GM21367 (cell line): Measurements from ENCODE around the gene GPR82.
"Not testable (repeated sequence)": the region's sequence is repeated elsewhere in the genome, so short reads cannot be mapped to it uniquely, and the experiment has no call there.

ENCODE experiments used
- ATAC-seq: cut with Tn5 transposase; IDR thresholded peaks from one replicate; pipeline ENCODE4 v1.9.1; 2021; ENCODE audit not compliant: unreplicated experiment

The GPR82 gene, protein sequence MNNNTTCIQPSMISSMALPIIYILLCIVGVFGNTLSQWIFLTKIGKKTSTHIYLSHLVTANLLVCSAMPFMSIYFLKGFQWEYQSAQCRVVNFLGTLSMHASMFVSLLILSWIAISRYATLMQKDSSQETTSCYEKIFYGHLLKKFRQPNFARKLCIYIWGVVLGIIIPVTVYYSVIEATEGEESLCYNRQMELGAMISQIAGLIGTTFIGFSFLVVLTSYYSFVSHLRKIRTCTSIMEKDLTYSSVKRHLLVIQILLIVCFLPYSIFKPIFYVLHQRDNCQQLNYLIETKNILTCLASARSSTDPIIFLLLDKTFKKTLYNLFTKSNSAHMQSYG

DNA sequence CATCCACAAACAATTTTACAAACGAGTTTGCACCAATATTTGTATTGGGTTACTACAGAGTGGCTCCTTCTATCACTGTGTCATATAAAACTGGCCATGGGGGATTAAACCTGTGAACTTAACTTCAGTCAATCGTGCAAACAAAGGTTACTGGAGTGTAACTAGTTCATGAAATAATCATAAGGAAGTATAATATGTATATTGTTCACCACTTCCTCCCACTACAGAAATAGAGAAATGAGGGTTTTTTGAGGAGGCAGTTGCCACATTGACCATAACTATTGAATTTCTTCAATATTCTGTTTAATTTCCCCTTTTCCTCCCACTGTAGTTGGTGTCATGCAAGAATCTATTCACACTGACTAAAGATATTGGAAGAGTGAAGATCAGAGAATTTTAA lies at the start of gene GPR82:
TSS of gene GPR82 (plus strand) at position 356 of the 400 bp plus-strand sequence. CDS start 2,846 bp downstream, outside the sequence.
- ATAC-seq, result no peak

DNA sequence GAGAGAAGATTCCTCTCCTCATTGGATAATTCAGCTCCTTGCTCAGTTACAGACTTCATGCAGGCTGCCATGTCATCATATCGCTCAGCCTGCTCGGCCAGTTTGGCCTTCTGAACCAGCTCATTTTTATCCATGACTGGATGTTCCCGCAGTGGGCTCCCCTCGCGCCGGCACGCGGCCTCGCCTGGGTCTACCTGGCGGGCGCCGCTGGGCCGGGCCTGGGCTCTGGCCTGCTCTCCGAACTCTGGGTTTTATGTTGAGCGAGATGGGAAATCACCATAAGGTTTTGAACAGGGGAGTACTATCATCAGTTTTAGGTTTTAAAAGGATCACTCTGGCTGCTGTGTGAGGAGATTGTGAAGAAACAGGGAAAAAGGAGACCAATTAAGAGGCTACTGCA lies 47.6 kb upstream of the GPR82 start:
- not testable (repeated sequence) for ATAC-seq

GRCh38 chrX:41677183-41678060 lies 46.6 kb upstream of the GPR82 start:
- ATAC-seq, result no peak

DNA sequence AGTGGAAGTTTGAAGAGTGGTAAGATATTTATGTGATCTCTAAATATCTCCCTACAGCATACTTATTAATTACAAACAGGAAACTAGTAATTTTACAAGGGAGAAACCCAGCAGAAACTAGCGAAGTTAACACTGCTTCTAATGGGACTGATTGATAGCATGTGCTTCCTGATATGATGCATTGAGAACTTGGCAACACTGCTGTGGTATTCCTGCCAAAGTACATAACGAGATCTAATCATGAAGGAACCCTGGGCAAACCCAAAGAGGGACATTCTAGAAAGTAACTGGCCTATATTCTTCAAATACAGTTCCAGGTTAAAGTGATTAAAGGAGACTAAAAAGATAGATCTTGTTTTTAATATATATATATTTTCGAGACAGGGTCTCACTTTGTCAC lies 39.8 kb upstream of the GPR82 start:
- ATAC-seq, result no peak

- ATAC-seq, result no peak
These were observed 39.0 kb upstream of the GPR82 start for GRCh38 chrX:41684940-41685339.

GRCh38 chrX:41686788-41687187 lies 37.2 kb upstream of the GPR82 start:
- ATAC-seq, result no peak

- no peak for ATAC-seq
These were observed 35.8 kb upstream of the GPR82 start for GRCh38 chrX:41688156-41688555.

DNA sequence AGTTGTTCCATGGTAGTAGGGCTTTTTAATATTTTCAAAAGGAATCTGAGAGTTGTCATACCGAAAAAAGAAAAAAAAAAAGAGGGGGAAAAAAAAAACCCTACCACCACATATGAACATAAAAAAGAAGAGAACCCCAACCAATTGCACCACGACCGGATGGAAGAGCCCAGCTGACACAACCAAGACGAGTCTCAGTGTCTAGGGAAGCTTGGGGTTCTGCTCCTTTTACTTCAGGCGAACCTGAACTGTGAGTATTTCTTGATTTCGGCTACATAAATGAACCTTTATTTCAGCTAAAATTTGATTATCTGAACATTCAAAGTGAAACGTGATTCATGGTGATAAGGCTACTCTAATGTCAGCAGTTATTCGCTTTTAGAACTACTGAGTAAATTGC lies 35.1 kb upstream of the GPR82 start, which contains the start of gene GPR34:
TSS of gene GPR34 (plus strand) at position 139 of the 400 bp plus-strand sequence. CDS start 6,661 bp downstream, outside the sequence.
- ATAC-seq, result no peak

DNA sequence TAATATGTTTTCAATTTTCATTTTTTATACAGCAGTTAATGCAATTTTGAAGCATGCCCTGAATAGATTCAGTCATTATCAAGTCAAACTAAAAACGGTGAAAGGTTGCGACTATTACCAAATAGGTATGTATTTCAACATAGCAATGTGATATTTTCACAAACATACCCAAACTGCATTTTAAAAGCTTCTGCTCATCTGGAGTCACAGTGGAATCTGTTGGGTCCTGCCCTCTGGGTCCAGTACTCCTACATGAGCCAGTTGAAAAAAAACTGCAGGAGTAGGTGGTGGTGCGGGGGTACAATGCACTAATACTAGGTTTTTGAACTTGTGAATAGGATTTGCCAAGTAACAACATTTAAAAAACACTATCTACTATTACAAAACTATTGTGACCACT lies 34.3 kb upstream of the GPR82 start:
- no peak for ATAC-seq

DNA sequence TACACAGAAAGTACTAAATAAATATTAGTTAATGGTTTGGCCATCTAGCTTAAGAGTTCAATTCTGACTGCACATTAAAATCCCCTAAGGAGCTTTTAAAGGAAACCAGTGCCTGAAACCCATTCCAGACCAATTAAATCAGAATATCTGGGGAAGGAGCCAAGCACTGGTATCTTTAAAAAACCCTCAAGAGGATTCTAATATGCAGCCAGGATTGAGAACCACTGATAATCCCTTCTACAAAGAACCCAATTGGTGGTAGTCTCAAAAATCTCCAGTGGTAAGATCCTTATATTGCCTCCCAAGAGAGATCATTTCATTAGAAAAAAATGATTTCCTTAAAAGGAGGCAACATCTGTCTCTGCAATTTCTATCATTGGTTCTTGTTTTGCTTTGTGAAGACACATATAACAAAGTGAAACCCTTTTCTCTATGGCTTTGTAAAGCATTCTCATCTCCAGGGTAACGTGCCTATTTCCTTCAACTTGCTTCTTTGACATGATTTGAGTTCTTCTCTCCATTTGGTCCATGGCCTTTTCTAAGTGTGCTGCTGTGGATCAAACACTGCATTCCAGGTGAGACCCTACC lies 31.7 kb upstream of the GPR82 start:
- ATAC-seq, result no peak

DNA sequence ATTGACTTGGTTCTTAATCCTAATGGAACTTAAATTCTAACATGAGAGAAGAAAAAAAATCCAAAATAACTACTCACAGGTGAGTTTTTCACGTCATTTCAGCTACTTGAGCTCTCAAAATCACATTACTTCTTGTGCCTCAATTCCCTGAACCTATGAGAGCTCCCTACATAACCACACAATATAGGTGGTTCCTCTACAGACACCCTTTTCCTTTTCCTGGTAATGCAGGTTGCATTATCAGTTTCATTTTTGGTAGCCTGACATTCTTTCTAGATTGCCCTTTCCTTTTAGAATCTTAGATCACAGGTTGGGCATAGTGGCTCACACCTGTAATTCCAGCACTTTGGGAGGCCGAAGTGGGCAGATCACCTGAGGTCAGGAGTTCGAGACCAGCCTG lies 31.0 kb upstream of the GPR82 start:
- no peak for ATAC-seq

- no peak for ATAC-seq
These were observed 28.6 kb upstream of the GPR82 start for GRCh38 chrX:41695426-41695825.

- no peak for ATAC-seq
These were observed 20.4 kb upstream of the GPR82 start for GRCh38 chrX:41703574-41704029.

DNA sequence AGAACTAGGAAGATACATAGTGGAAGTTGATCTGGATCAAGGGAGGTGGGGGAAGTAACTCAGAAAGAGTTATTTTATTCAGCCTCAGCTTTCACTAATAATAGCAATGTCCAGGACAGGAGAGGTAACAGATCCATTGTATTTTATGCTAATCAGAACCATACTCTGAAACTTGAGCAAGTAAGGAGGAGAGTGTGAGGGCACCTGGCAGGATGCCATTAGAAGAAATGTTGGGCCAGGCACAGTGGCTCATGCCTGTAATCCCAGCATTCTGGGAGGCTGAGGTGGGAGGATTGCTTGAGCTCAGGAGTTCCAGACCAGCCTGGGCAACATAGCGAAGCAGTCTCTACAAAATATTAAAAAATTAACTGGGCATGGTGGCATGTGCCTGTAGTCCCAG lies 18.9 kb upstream of the GPR82 start:
- ATAC-seq, result no peak

DNA sequence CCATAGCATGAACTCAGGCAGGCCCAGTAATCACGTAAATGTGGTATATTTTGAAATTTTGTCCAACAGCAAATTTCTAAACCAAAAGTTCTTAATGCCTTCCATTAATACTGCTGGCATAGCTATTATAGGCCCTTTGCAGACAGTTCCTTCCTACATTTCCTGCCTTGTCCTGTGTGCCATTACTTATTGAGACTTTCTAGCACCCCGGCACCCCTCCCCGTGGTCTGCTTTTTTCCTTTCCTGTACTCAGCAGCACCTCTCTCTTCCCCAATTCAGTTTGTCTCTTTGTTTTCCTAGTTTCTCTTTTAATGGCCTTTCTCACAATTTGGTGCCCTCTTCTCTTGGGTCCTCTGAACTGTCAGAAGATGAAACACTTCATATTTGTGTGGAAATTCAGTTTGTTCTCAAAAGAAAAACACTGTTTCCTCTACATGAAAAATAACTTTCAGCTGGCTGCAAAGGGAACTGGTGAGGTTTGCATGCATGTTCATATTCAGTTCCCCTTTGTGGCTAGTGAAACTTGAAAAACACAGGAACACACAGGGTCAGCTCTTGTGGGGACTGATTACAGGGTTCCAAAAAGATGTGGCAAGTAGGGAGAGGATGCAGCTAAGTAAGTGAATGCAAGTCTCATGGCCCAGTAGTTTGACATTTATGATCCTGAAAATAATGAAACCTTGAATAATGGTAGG lies 18.2 kb upstream of the GPR82 start:
- peak; percentile 88 for ATAC-seq

GRCh38 chrX:41707218-41707617 lies 16.8 kb upstream of the GPR82 start:
- ATAC-seq, result no peak

GRCh38 chrX:41708486-41708885 lies 15.5 kb upstream of the GPR82 start:
- no peak for ATAC-seq

- ATAC-seq, result no peak
These were observed 12.8 kb upstream of the GPR82 start for GRCh38 chrX:41711021-41711667.

DNA sequence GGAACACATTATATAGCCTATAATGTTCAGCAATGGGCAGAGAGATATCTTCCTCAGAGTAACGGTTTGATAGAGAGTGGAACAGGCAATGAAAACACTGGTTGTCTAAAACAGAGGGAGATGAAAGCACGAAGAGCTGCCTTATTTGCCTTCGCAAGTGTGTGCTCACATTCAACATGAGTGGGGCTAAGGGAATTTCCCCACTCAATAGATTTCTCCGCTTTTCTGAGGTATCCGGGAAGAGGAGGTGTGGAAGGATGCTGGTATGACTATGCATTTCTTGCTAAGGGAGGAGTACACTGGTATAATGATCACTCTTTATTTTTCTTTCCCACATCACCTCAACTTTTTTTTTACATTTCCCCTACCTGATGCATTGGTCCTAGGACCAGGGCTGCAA lies 7.8 kb upstream of the GPR82 start:
- ATAC-seq, result no peak

- no peak for ATAC-seq
These were observed 7.1 kb upstream of the GPR82 start for GRCh38 chrX:41716767-41717473.
